H1 (cell line): ENCODE results near the gene DDAH2. TPM values are rescaled to one million over a fixed set of nuclear protein-coding genes. Genes with fewer than 3 reads are reported as not detected.

Experiments used
- CTCF ChIA-PET: fragments of 300-600 bp; sonication (Branson Sonifier 250); formaldehyde crosslinking; loops from one replicate; lab custom pipeline; 2021; ENCODE audit not compliant: partially characterized antibody; lab: Charles Lee
- POLR2A ChIA-PET: fragments of 300-600 bp; sonication (Branson Sonifier 250); formaldehyde crosslinking; loops from one replicate; lab custom pipeline; 2021; ENCODE audit warnings: inconsistent platforms; ENCODE audit not compliant: partially characterized antibody; lab: Charles Lee
- DNase-seq, 2 experiments: peaks; one replicate each; pipeline versions ENCODE4 v3.0.0 to v3.0.0-alpha.2; 2010 to 2022; ENCODE audit warnings: low spot score in 2 of 2, low read depth in 1 of 2, mixed read lengths in 1 of 2
- FAIRE-seq: peaks from 2 replicates; lab custom pipeline; 2011; peaks lifted over from hg19 to GRCh38; lab: Jason Lieb, UNC
- H2AFZ ChIP-seq: 2 replicates; pipeline ENCODE4 v1.8.1; 2012; ENCODE audit warnings: low read length, inconsistent platforms
- H2AK5ac ChIP-seq: 2 replicates; pipeline ENCODE4 v1.6.1; 2013; ENCODE audit warnings: low read depth, low read length
- H2BK120ac ChIP-seq: replicated peaks from 2 replicates; pipeline ENCODE3; 2013; ENCODE audit warnings: low read depth, low read length, inconsistent platforms
- H2BK12ac ChIP-seq: 2 replicates; pipeline ENCODE4 v1.6.1; 2013; ENCODE audit warnings: low read depth, low read length
- H2BK15ac ChIP-seq: 2 replicates; pipeline ENCODE4 v1.6.1; 2013; ENCODE audit warnings: low read length
- H2BK20ac ChIP-seq: 2 replicates; pipeline ENCODE4 v1.6.1; 2013; ENCODE audit warnings: low read length
- H2BK5ac ChIP-seq: 2 replicates; pipeline ENCODE4 v1.6.1; 2013; ENCODE audit warnings: low read depth, low read length
- H3K14ac ChIP-seq: 2 replicates; pipeline ENCODE4 v1.6.1; 2013; ENCODE audit warnings: inconsistent platforms; ENCODE audit not compliant: insufficient read length
- H3K18ac ChIP-seq: 2 replicates; pipeline ENCODE4 v1.6.1; 2013; ENCODE audit warnings: low read length; ENCODE audit errors: extremely low read depth
- H3K23ac ChIP-seq: 2 replicates; pipeline ENCODE4 v1.6.1; 2013; ENCODE audit warnings: inconsistent platforms; ENCODE audit not compliant: insufficient read length
- H3K23me2 ChIP-seq: 2 replicates; pipeline ENCODE4 v1.6.1; 2013; ENCODE audit warnings: low read depth, low read length
- H3K27ac ChIP-seq: 2 replicates; pipeline ENCODE4 v1.6.1; 2011; ENCODE audit warnings: low read depth, low read length, inconsistent platforms
- H3K27me3 ChIP-seq, 4 experiments: replicated peaks in 1 of 4; 1 replicate in 1 of 4; 2 replicates in 3 of 4; pipeline versions ENCODE4 v1.6.1 to v1.8.1; 2011 to 2013; ENCODE audit warnings: low read length in 3 of 4, mild to moderate bottlenecking in 3 of 4, inconsistent platforms in 2 of 4, mixed read lengths in 2 of 4, moderate library complexity in 1 of 4; ENCODE audit not compliant: control insufficient read depth in 3 of 4, insufficient read depth in 3 of 4; ENCODE audit errors: extremely low read depth in 1 of 4
- H3K36me3 ChIP-seq, 4 experiments: 2 replicates each; pipeline versions ENCODE4 v1.6.1 to v1.8.1; 2011 to 2013; ENCODE audit warnings: mild to moderate bottlenecking in 4 of 4, low read length in 3 of 4, moderate library complexity in 2 of 4, control low read depth in 1 of 4, inconsistent platforms in 1 of 4; ENCODE audit not compliant: insufficient read depth in 4 of 4, control insufficient read depth in 2 of 4
- H3K4ac ChIP-seq: replicated peaks from 2 replicates; pipeline ENCODE3; 2013; ENCODE audit warnings: low read length, low read depth, mixed read lengths, inconsistent platforms; ENCODE audit not compliant: insufficient read length
- H3K4me1 ChIP-seq, 4 experiments: replicated peaks in 1 of 4; 1 replicate in 1 of 4; 2 replicates in 3 of 4; pipeline versions ENCODE4 v1.6.1 to v1.8.1; 2011 to 2013; ENCODE audit warnings: low read length in 3 of 4, inconsistent platforms in 2 of 4, mixed read lengths in 1 of 4; ENCODE audit not compliant: insufficient read depth in 4 of 4, control insufficient read depth in 3 of 4
- H3K4me2 ChIP-seq, 2 experiments: 2 replicates each; pipeline versions ENCODE4 v1.6.1 to v1.8.1; 2011 to 2013; ENCODE audit warnings: low read depth in 2 of 2, low read length in 2 of 2, control low read depth in 1 of 2, inconsistent platforms in 1 of 2, mild to moderate bottlenecking in 1 of 2; ENCODE audit not compliant: insufficient read depth in 1 of 2
- H3K4me3 ChIP-seq, 4 experiments: fragments of 200-600, 300-600 bp in 1 of 4; sonication (generic), shearing (Covaris generic), sonication (Bioruptor Twin) in 1 of 4; 2 replicates each; pipeline versions ENCODE4 v1.5.1 to v1.8.1; 2011 to 2016; ENCODE audit warnings: low read length in 4 of 4, low read depth in 3 of 4, control low read depth in 2 of 4, inconsistent platforms in 2 of 4, mild to moderate bottlenecking in 2 of 4, mixed read lengths in 1 of 4, moderate library complexity in 1 of 4; ENCODE audit not compliant: insufficient read depth in 2 of 4; ENCODE audit errors: extremely low read depth in 1 of 4
- H3K56ac ChIP-seq: replicated peaks from 2 replicates; pipeline ENCODE3; 2013; ENCODE audit warnings: low read depth, mild to moderate bottlenecking, mixed read lengths, low read length, inconsistent platforms; ENCODE audit not compliant: insufficient read length
- H3K79me1 ChIP-seq: 2 replicates; pipeline ENCODE4 v1.6.1; 2013; ENCODE audit warnings: low read depth, low read length, control low read depth
- H3K79me2 ChIP-seq, 2 experiments: 2 replicates each; pipeline versions ENCODE4 v1.6.1 to v1.8.1; 2012 to 2013; ENCODE audit warnings: low read length in 2 of 2, mild to moderate bottlenecking in 2 of 2, inconsistent platforms in 1 of 2; ENCODE audit not compliant: insufficient read depth in 2 of 2, control insufficient read depth in 1 of 2
- H3K9ac ChIP-seq, 4 experiments: replicated peaks in 1 of 4; 1 replicate in 1 of 4; 2 replicates in 3 of 4; pipeline versions ENCODE4 v1.6.1 to v1.8.1; 2011 to 2013; ENCODE audit warnings: low read depth in 3 of 4, low read length in 3 of 4, control low read depth in 2 of 4, mild to moderate bottlenecking in 2 of 4, moderate library complexity in 2 of 4, inconsistent platforms in 1 of 4; ENCODE audit errors: extremely low read depth in 1 of 4
- H3K9me3 ChIP-seq, 2 experiments: 2 replicates each; pipeline versions ENCODE4 v1.6.1 to v1.8.1; 2012 to 2013; ENCODE audit warnings: mild to moderate bottlenecking in 2 of 2, moderate library complexity in 2 of 2, control low read depth in 1 of 2, inconsistent platforms in 1 of 2, low read depth in 1 of 2, low read length in 1 of 2, mixed read lengths in 1 of 2; ENCODE audit not compliant: insufficient read depth in 2 of 2
- H4K20me1 ChIP-seq, 2 experiments: replicated peaks in 1 of 2; 2 replicates each; pipeline versions ENCODE3 to v1.8.1; 2011 to 2013; ENCODE audit warnings: inconsistent platforms in 2 of 2, low read length in 2 of 2, mild to moderate bottlenecking in 1 of 2; ENCODE audit not compliant: insufficient read depth in 2 of 2, control insufficient read depth in 1 of 2
- H4K5ac ChIP-seq: 2 replicates; pipeline ENCODE4 v1.6.1; 2013; ENCODE audit warnings: low read length, low read depth, mixed read lengths, inconsistent platforms; ENCODE audit not compliant: insufficient read length
- H4K8ac ChIP-seq: 2 replicates; pipeline ENCODE4 v1.8.0; 2013; ENCODE audit warnings: mild to moderate bottlenecking, moderate library complexity, low read length, inconsistent platforms; ENCODE audit not compliant: insufficient read depth; ENCODE audit errors: extremely low read depth
- H4K91ac ChIP-seq: replicated peaks from 2 replicates; pipeline ENCODE3; 2013; ENCODE audit warnings: low read length, mixed read lengths, inconsistent platforms; ENCODE audit not compliant: insufficient read length
- ASH2L ChIP-seq: fragments of 200-600, 300-600 bp; sonication (generic); IDR thresholded peaks from one replicate; pipeline ENCODE4 v1.7.1; 2017; ENCODE audit warnings: low read length
- BRCA1 ChIP-seq: IDR thresholded peaks from 2 replicates; pipeline ENCODE4 v1.6.1; 2012; ENCODE audit warnings: low read depth, low read length, improper control_type of control experiment
- CBX8 ChIP-seq: fragments of 300-800, 300-1000 bp; sonication (generic); IDR thresholded peaks from 2 replicates; pipeline ENCODE4 v1.7.1; 2016; ENCODE audit warnings: low read depth, low read length, borderline replicate concordance
- KDM5A ChIP-seq: fragments of 200-600 bp; IDR thresholded peaks from 2 replicates; pipeline ENCODE4 v1.7.1; 2012; ENCODE audit warnings: mild to moderate bottlenecking, low read length, inconsistent platforms, mixed read lengths
- MAFK ChIP-seq: IDR thresholded peaks from 2 replicates; pipeline ENCODE4 v1.6.1; 2012; ENCODE audit warnings: low read depth, mild to moderate bottlenecking, improper control_type of control experiment, low read length
- RBBP5 ChIP-seq: IDR thresholded peaks from 2 replicates; pipeline ENCODE4 v1.7.1; 2012; ENCODE audit warnings: low read depth, mild to moderate bottlenecking, inconsistent platforms, low read length, moderate library complexity, borderline replicate concordance
- RXRA ChIP-seq: IDR thresholded peaks from 2 replicates; pipeline ENCODE4 v1.6.1; 2011; ENCODE audit warnings: low read depth, mild to moderate bottlenecking, low read length, moderate library complexity; ENCODE audit not compliant: insufficient read depth
- TBP ChIP-seq: IDR thresholded peaks from 2 replicates; pipeline ENCODE4 v1.6.1; 2011; ENCODE audit warnings: low read depth, low read length, improper control_type of control experiment
- WGBS, 2 experiments: shearing (Covaris generic) in 1 of 2; methylation state at CpG; one replicate each; pipeline versions ENCODE4 v1.1.6 to v1.1.7; 2013 to 2015; ENCODE audit warnings: low lambda C conversion rate in 2 of 2, mixed read lengths in 2 of 2, inconsistent platforms in 1 of 2, low coverage in 1 of 2, missing lambda C conversion rate in 1 of 2; ENCODE audit not compliant: insufficient replicate concordance in 2 of 2, insufficient coverage in 1 of 2, insufficient read length in 1 of 2; ENCODE audit errors: extremely low coverage in 1 of 2, missing lambda C conversion rate in 1 of 2; 5-methylcytosine and 5-hydroxymethylcytosine counted together
- polyA plus RNA-seq, 7 experiments: library from polyadenylated mRNA; depleted of rRNA in 3 of 7; stranded (reverse) in 5 of 7; unstranded in 2 of 7; fragments of >200 nt in 5 of 7; fragments of 200-250 nt in 2 of 7; gene quantifications; 1 replicate in 5 of 7; 2 replicates in 1 of 7; 4 replicates in 1 of 7; pipeline versions ENCODE4 v1.2.1 to v1.2.3, GENCODE V29; 2011 to 2013; ENCODE audit warnings: missing spikeins in 2 of 7, mixed read lengths in 2 of 7
- total RNA-seq: library from RNA; stranded (reverse); fragmentation: NEBNext Ultra II Directional; extraction: Animal tissue kit (Norgen Biotek cat#: 25700); gene quantifications from 2 replicates; pipeline ENCODE4 v1.2.1, GENCODE V29; 2021
- TF ChIP-seq, protein P1 (sequence below), 3 experiments: IDR thresholded peaks; 1 replicate in 2 of 3; 2 replicates in 1 of 3; pipeline versions ENCODE4 v1.5.1 to v1.6.1; 2011; ENCODE audit warnings: low read length in 3 of 3, mild to moderate bottlenecking in 3 of 3, inconsistent platforms in 2 of 3, low read depth in 1 of 3, moderate library complexity in 1 of 3; ENCODE audit not compliant: insufficient read depth in 1 of 3; ENCODE audit errors: control extremely low read depth in 1 of 3
- TF ChIP-seq, protein P2 (sequence below): IDR thresholded peaks from 2 replicates; pipeline ENCODE4 v1.6.1; 2011; ENCODE audit warnings: low read length, improper control_type of control experiment

Gene DDAH2
- total and polyA plus RNA-seq, 2 of the 8 experiments (the other 6 are each of a cell fraction or from before 2014, with no cell fraction given) = 53.3 to 73.5 TPM

DNA sequence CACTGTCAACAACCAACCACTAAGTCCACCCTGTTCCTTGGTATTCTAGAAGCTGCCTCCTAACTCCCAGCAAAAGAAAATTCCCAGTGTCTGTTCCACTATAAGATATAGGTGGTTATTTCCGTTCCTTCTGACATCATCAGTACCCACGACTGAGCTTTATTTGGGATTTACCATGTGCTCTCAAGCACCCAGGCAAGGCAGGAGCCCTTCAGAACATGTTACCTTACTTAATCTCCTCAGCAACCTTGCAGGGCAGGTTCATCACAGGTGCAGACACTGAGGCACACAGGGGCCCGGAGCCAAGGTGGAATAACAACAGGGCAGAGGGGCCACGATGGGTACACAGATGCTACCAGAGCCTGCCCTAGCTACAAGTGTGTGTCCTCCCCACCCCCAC lies 36.7 kb downstream of the DDAH2 start:
- Histone ChIP-seq H3K14ac (no peak overlapping the region), H2BK120ac (no peak overlapping the region), H2BK5ac (no peak overlapping the region), H4K20me1 (no peaks in the 10 kb centered on the region), H3K4me3 (no peak overlapping the region), H3K56ac (no peak overlapping the region), H2AFZ (no peak overlapping the region), H2BK20ac (no peak overlapping the region), H4K91ac (no peak overlapping the region), H3K79me1 (no peaks in the 10 kb centered on the region), H3K27me3 (no peaks in the 10 kb centered on the region), H3K23ac (no peak overlapping the region), H4K8ac (no peak overlapping the region), H2AK5ac (no peak overlapping the region), H3K4me1 (peaks cover 0 to 1% (median 0%) of the 10 kb centered on the region in 4 experiments; a peak in 2 of 7 replicates), H3K18ac (no peak overlapping the region), H2BK12ac (no peak overlapping the region), H4K5ac (no peak overlapping the region), H3K9me3 (no peaks in the 10 kb centered on the region), H2BK15ac (no peak overlapping the region), H3K23me2 (no peaks in the 10 kb centered on the region), H3K27ac (no peak overlapping the region), H3K4me2 (no peak overlapping the region), H3K9ac (no peak overlapping the region), H3K79me2 (no peaks in the 10 kb centered on the region), H3K4ac (no peak overlapping the region), H3K36me3 (peaks cover 7 to 24% (median 17%) of the 10 kb centered on the region in 4 experiments; a peak in 5 of 8 replicates)
- 85% methylated on average over 4 of the region's 4 CpGs; no CpG with 5 or more reads in 1 of the 2 experiments for WGBS, 2 experiments
- FAIRE-seq (no peak), DNase-seq (no peak)
- ChIA-PET POLR2A (interaction anchor here (0.9 to 6.6 kb wide), 9 partner anchors 9 to 205 kb away, joined by 3 to 33 read pairs (median 3); partner anchors contain the start of genes ATP6V1G2, BAG6, EHMT2 and HSPA1B), CTCF (interaction anchor here (0.6 to 5.8 kb wide), 8 partner anchors 11 to 103 kb away, joined by 3 to 26 read pairs (median 3); partner anchors contain the start of genes GPANK1, LY6G5B, LY6G5C and VARS1)
- TF ChIP-seq ASH2L (no peak), RXRA (no peak), TBP (no peak), MAFK (no peak), BRCA1 (no peak), CBX8 (no peak), KDM5A (no peak), RBBP5 (no peak)
- TF ChIP-seq, protein P1, sequence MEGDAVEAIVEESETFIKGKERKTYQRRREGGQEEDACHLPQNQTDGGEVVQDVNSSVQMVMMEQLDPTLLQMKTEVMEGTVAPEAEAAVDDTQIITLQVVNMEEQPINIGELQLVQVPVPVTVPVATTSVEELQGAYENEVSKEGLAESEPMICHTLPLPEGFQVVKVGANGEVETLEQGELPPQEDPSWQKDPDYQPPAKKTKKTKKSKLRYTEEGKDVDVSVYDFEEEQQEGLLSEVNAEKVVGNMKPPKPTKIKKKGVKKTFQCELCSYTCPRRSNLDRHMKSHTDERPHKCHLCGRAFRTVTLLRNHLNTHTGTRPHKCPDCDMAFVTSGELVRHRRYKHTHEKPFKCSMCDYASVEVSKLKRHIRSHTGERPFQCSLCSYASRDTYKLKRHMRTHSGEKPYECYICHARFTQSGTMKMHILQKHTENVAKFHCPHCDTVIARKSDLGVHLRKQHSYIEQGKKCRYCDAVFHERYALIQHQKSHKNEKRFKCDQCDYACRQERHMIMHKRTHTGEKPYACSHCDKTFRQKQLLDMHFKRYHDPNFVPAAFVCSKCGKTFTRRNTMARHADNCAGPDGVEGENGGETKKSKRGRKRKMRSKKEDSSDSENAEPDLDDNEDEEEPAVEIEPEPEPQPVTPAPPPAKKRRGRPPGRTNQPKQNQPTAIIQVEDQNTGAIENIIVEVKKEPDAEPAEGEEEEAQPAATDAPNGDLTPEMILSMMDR (IDR thresholded peaks at IDR 0.05; ENCODE audit: control extremely low read depth in 1 of 3, insufficient read depth in 1 of 3, low read depth in 1 of 3, low read length in 3 of 3) = no peak
- TF ChIP-seq, protein P2, sequence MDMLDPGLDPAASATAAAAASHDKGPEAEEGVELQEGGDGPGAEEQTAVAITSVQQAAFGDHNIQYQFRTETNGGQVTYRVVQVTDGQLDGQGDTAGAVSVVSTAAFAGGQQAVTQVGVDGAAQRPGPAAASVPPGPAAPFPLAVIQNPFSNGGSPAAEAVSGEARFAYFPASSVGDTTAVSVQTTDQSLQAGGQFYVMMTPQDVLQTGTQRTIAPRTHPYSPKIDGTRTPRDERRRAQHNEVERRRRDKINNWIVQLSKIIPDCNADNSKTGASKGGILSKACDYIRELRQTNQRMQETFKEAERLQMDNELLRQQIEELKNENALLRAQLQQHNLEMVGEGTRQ = no peak
